B cell (primary cell): ENCODE results near the gene NRAP. TPM values are rescaled to one million over a fixed set of nuclear protein-coding genes. Genes with fewer than 3 reads are reported as not detected.

ENCODE experiments used
- ATAC-seq: fragments of 200-7000 bp; cut with Tn5 transposase; one replicate; pipeline ENCODE4 v1.10.0; 2021; ENCODE audit warnings: low read depth, mild to moderate bottlenecking, moderate number of reproducible peaks, moderate library complexity
- CTCF ChIA-PET: fragments of 350-600 bp; sonication (Branson Sonifier 250); formaldehyde crosslinking; loops from one replicate; lab custom pipeline; 2021; ENCODE audit warnings: antibody characterized with exemption, inconsistent platforms; lab: Charles Lee
- POLR2A ChIA-PET: fragments of 350-600 bp; sonication (Branson Sonifier 250); formaldehyde crosslinking; loops from one replicate; lab custom pipeline; 2021; ENCODE audit warnings: antibody characterized with exemption; lab: Charles Lee
- DNase-seq: peaks from one replicate; pipeline ENCODE4 v3.0.0; 2013
- H2AFZ ChIP-seq: 2 replicates; pipeline ENCODE4 v1.6.1; 2012; ENCODE audit warnings: mild to moderate bottlenecking, low read depth, low read length; ENCODE audit not compliant: insufficient read depth, poor library complexity, severe bottlenecking
- H3K27ac ChIP-seq, 2 donors: 1 replicate in 1 of 2; 2 replicates in 1 of 2; pipeline ENCODE4 v1.5.1; 2012 to 2013; ENCODE audit warnings: low read length in 2 of 2, mild to moderate bottlenecking in 2 of 2, moderate library complexity in 1 of 2
- H3K27me3 ChIP-seq, 4 experiments: fragments of 200-600 bp in 1 of 4; sonication (generic) in 1 of 4; replicated peaks in 1 of 4; 1 replicate in 2 of 4; 2 replicates in 2 of 4; pipeline versions ENCODE4 v1.6.1 to v1.7.0; 2013 to 2016; ENCODE audit warnings: low read length in 3 of 4, mild to moderate bottlenecking in 2 of 4, mixed read lengths in 1 of 4, moderate library complexity in 1 of 4; ENCODE audit not compliant: insufficient read depth in 4 of 4, control insufficient read depth in 3 of 4; ENCODE audit errors: control extremely low read depth in 1 of 4
- H3K36me3 ChIP-seq, 2 experiments: replicated peaks in 1 of 2; 1 replicate in 1 of 2; 2 replicates in 1 of 2; pipeline versions ENCODE4 v1.6.1 to v1.7.1; 2013; ENCODE audit warnings: low read length in 1 of 2; ENCODE audit not compliant: insufficient read depth in 2 of 2, control insufficient read depth in 1 of 2; ENCODE audit errors: control extremely low read depth in 1 of 2, extremely low read depth in 1 of 2
- H3K4me1 ChIP-seq, 2 donors: fragments of 200-600 bp in 1 of 2; sonication (generic) in 1 of 2; 1 replicate in 1 of 2; 2 replicates in 1 of 2; pipeline versions ENCODE4 v1.5.1 to v1.6.1; 2013 to 2017; ENCODE audit warnings: low read length in 2 of 2; ENCODE audit not compliant: control insufficient read depth in 2 of 2, insufficient read depth in 2 of 2
- H3K4me2 ChIP-seq: replicated peaks from 2 replicates; pipeline ENCODE3; 2012; ENCODE audit warnings: mild to moderate bottlenecking, low read depth, low read length; ENCODE audit not compliant: poor library complexity, severe bottlenecking
- H3K4me3 ChIP-seq, 5 experiments: fragments of 200-600 bp in 1 of 5; sonication (generic) in 1 of 5; 1 replicate in 3 of 5; 2 replicates in 2 of 5; pipeline versions ENCODE4 v1.5.1 to v1.7.0; 2011 to 2016; ENCODE audit warnings: low read length in 4 of 5, mild to moderate bottlenecking in 4 of 5, low read depth in 2 of 5, control low read depth in 1 of 5, moderate library complexity in 1 of 5; ENCODE audit not compliant: insufficient read depth in 1 of 5; ENCODE audit errors: control extremely low read depth in 1 of 5, extremely low read depth in 1 of 5
- H3K79me2 ChIP-seq: fragments of 200-600 bp; sonication (generic); one replicate; pipeline ENCODE4 v1.6.0; 2016; ENCODE audit warnings: low read length; ENCODE audit not compliant: control insufficient read depth, insufficient read depth
- H3K9ac ChIP-seq: fragments of 200-600 bp; sonication (generic); 2 replicates; pipeline ENCODE4 v1.6.1; 2017; ENCODE audit warnings: mild to moderate bottlenecking, low read length, moderate library complexity
- H3K9me3 ChIP-seq, 3 donors: one replicate each; pipeline versions ENCODE4 v1.6.1 to v1.7.1; 2013; ENCODE audit warnings: low read length in 2 of 3; ENCODE audit not compliant: control insufficient read depth in 2 of 3, insufficient read depth in 1 of 3; ENCODE audit errors: control extremely low read depth in 1 of 3
- H4K20me1 ChIP-seq: 2 replicates; pipeline ENCODE4 v1.6.0; 2012; ENCODE audit warnings: mild to moderate bottlenecking, low read length; ENCODE audit not compliant: insufficient read depth, control insufficient read depth, poor library complexity, severe bottlenecking
- H3K27ac Mint-ChIP-seq: one replicate; pipeline ENCODE4 v1.8.0; 2021; ENCODE audit warnings: mixed read lengths
- H3K27me3 Mint-ChIP-seq: one replicate; pipeline ENCODE4 v1.8.0; 2021; ENCODE audit warnings: mixed read lengths
- H3K4me1 Mint-ChIP-seq: one replicate; pipeline ENCODE4 v1.8.0; 2021; ENCODE audit warnings: mixed read lengths
- H3K4me3 Mint-ChIP-seq: one replicate; pipeline ENCODE4 v1.8.0; 2021; ENCODE audit warnings: mixed read lengths
- H3K9me3 Mint-ChIP-seq: one replicate; pipeline ENCODE4 v1.8.0; 2022; ENCODE audit warnings: mixed read lengths; ENCODE audit not compliant: insufficient read depth
- CTCF ChIP-seq: fragments of 200-600 bp; IDR thresholded peaks from one replicate; pipeline ENCODE4 v1.8.0; 2022; ENCODE audit warnings: antibody characterized with exemption, mild to moderate bottlenecking
- EZH2 ChIP-seq: IDR thresholded peaks from 2 replicates; pipeline ENCODE4 v1.6.1; 2012; ENCODE audit warnings: borderline replicate concordance, low read depth, mild to moderate bottlenecking, moderate library complexity, low read length; ENCODE audit not compliant: insufficient read depth, poor library complexity, severe bottlenecking
- WGBS: methylation state at CpG from one replicate; pipeline ENCODE4 v1.1.5; 2013; ENCODE audit warnings: missing lambda C conversion rate; ENCODE audit not compliant: insufficient coverage; 5-methylcytosine and 5-hydroxymethylcytosine counted together
- intact Hi-C: fragments of 100-400 bp; cut with micrococcal nuclease; formaldehyde crosslinking; loops from one replicate; pipeline ENCODE4 v1.10.0; 2022
- polyA plus RNA-seq: library from polyadenylated mRNA; depleted of rRNA; stranded (reverse); fragments of >200 nt; gene quantifications from 2 replicates; pipeline ENCODE4 v1.2.3, GENCODE V29; 2012
- total RNA-seq, 2 donors: library from RNA; stranded (reverse); fragments of 120-200 nt in 1 of 2; gene quantifications; 1 replicate in 1 of 2; 2 replicates in 1 of 2; pipeline versions ENCODE4 v1.2.3 to v1.2.4, GENCODE V29; 2013 to 2022

The NRAP gene
- total and polyA plus RNA-seq, 2 donors (not counting 1 experiment from before 2014, with no cell fraction given) = not detected

- POLR2A ChIA-PET = no interaction called here
- Mint-ChIP-seq H3K4me1 (no peaks in the 10 kb centered on the region), H3K27me3 (peaks cover 31% of the 10 kb centered on the region), H3K27ac (no peak overlapping the region), H3K4me3 (no peak overlapping the region), H3K9me3 (no peaks in the 10 kb centered on the region)
- TF ChIP-seq CTCF (no peak), EZH2 (no peak)
- intact Hi-C loops = no loop called here
- CTCF ChIA-PET = interaction anchor here (0.6 kb wide), 1 partner anchor 26 kb away, joined by 4 read pairs; no protein-coding TSS in a partner anchor
- no peak overlapping the region for H3K9ac ChIP-seq
- 96% methylated on average over 3 of the region's 3 CpGs for whole genome bisulfite sequencing
- no peaks in the 10 kb centered on the region for H3K36me3 ChIP-seq
- H3K27me3 ChIP-seq = peaks cover 0 to 12% (median 5%) of the 10 kb centered on the region in 4 experiments
- H3K4me2 ChIP-seq = no peak overlapping the region
- DNase-seq = no peak
- H3K4me1 ChIP-seq = no peaks in the 10 kb centered on the region
- H3K9me3 ChIP-seq = no peaks in the 10 kb centered on the region
- no peaks in the 10 kb centered on the region for H4K20me1 ChIP-seq
- H3K27ac ChIP-seq = no peak overlapping the region
- no peak overlapping the region for H2AFZ ChIP-seq
- ATAC-seq = no peak
- H3K79me2 ChIP-seq = no peaks in the 10 kb centered on the region
- no peak overlapping the region for H3K4me3 ChIP-seq
These were observed 51.7 kb downstream of the NRAP start for GRCh38 chr10:113612154-113612553.

GRCh38 chr10:113610631-113611601 is 52.9 kb downstream of the NRAP start:
- no peak overlapping the region for H3K27ac Mint-ChIP-seq
- no peak for ATAC-seq
- ChIA-PET CTCF (no interaction called here), POLR2A (no interaction called here)
- DNase-seq = no peak
- no peak overlapping the region for H3K4me3 ChIP-seq
- peaks cover 0 to 4% (median 0%) of the 10 kb centered on the region in 4 experiments for H3K27me3 ChIP-seq
- no peak overlapping the region for H3K4me2 ChIP-seq
- no peaks in the 10 kb centered on the region for H3K79me2 ChIP-seq
- no peaks in the 10 kb centered on the region for H3K4me1 Mint-ChIP-seq
- no peaks in the 10 kb centered on the region for H3K4me1 ChIP-seq
- TF ChIP-seq EZH2 (no peak), CTCF (no peak)
- H3K36me3 ChIP-seq = no peaks in the 10 kb centered on the region
- WGBS = 75% methylated on average over 22 of the region's 26 CpGs
- H3K9ac ChIP-seq = no peak overlapping the region
- H3K27me3 Mint-ChIP-seq = peaks cover 20% of the 10 kb centered on the region
- H4K20me1 ChIP-seq = no peaks in the 10 kb centered on the region
- no peak overlapping the region for H2AFZ ChIP-seq
- no peaks in the 10 kb centered on the region for H3K9me3 ChIP-seq
- no peaks in the 10 kb centered on the region for H3K9me3 Mint-ChIP-seq
- intact Hi-C loops = no loop called here
- H3K4me3 Mint-ChIP-seq = no peak overlapping the region
- no peak overlapping the region for H3K27ac ChIP-seq
